OCI-LY1 (cell line): Measurements from ENCODE around the gene LCN15.
"Not testable (repeated sequence)": the region's sequence is repeated elsewhere in the genome, so short reads cannot be mapped to it uniquely, and the experiment has no call there.

Experiments used
- H2AFZ ChIP-seq: fragments of 200-600 bp; sonication (generic), shearing (Covaris generic); 2 replicates; pipeline ENCODE4 v1.6.0; 2014; ENCODE audit warnings: antibody characterized with exemption, mild to moderate bottlenecking, low read length
- H3F3A ChIP-seq: fragments of 200-600 bp; sonication (generic), shearing (Covaris generic); 2 replicates; pipeline ENCODE4 v1.6.0; 2014; ENCODE audit warnings: mild to moderate bottlenecking, antibody characterized with exemption, low read length, moderate library complexity; ENCODE audit not compliant: insufficient read depth
- H3K27ac ChIP-seq: fragments of 200-600 bp; sonication (generic); 2 replicates; pipeline ENCODE4 v1.5.1; 2014; ENCODE audit warnings: low read length, mixed run types, mild to moderate bottlenecking, low read depth; ENCODE audit not compliant: poor library complexity, severe bottlenecking
- H3K27me3 ChIP-seq: fragments of 200-600 bp; sonication (generic); 2 replicates; pipeline ENCODE4 v1.6.0; 2014; ENCODE audit warnings: antibody characterized with exemption, mild to moderate bottlenecking, low read length, moderate library complexity; ENCODE audit not compliant: insufficient read depth
- H3K36me3 ChIP-seq: fragments of 200-600 bp; sonication (generic); 2 replicates; pipeline ENCODE4 v1.6.1; 2014; ENCODE audit warnings: mild to moderate bottlenecking, antibody characterized with exemption, low read length, moderate library complexity, mixed read lengths; ENCODE audit not compliant: insufficient read depth
- H3K4me1 ChIP-seq: fragments of 200-600 bp; sonication (generic); 2 replicates; pipeline ENCODE4 v1.5.1; 2014; ENCODE audit warnings: mild to moderate bottlenecking, low read length, moderate library complexity; ENCODE audit not compliant: insufficient read depth, severe bottlenecking
- H3K4me2 ChIP-seq: fragments of 200-600 bp; sonication (generic), shearing (Covaris generic); 2 replicates; pipeline ENCODE4 v1.6.1; 2014; ENCODE audit warnings: low read length
- H3K4me3 ChIP-seq: fragments of 200-600 bp; sonication (generic); 2 replicates; pipeline ENCODE4 v1.5.1; 2014; ENCODE audit warnings: low read length, low read depth, mild to moderate bottlenecking, mixed read lengths; ENCODE audit not compliant: poor library complexity, severe bottlenecking
- H3K79me2 ChIP-seq: fragments of 200-600 bp; shearing (Covaris generic); 2 replicates; pipeline ENCODE4 v1.6.1; 2016; ENCODE audit warnings: mixed run types, low read length, mixed read lengths; ENCODE audit not compliant: insufficient read depth
- H3K9ac ChIP-seq: fragments of 200-600 bp; sonication (generic), shearing (Covaris generic); 2 replicates; pipeline ENCODE4 v1.6.1; 2014; ENCODE audit warnings: mild to moderate bottlenecking, low read length, mixed read lengths
- H3K9me2 ChIP-seq: fragments of 200-600 bp; sonication (generic), shearing (Covaris generic); 2 replicates; pipeline ENCODE4 v1.6.1; 2014; ENCODE audit warnings: low read depth, mild to moderate bottlenecking, low read length, mixed read lengths
- H3K9me3 ChIP-seq: fragments of 200-600 bp; shearing (Covaris generic); 2 replicates; pipeline ENCODE4 v1.6.1; 2014; ENCODE audit warnings: low read length, mixed read lengths
- H4K20me1 ChIP-seq: fragments of 200-600 bp; sonication (generic), shearing (Covaris generic); 2 replicates; pipeline ENCODE4 v1.6.0; 2016; ENCODE audit warnings: mild to moderate bottlenecking, low read length; ENCODE audit not compliant: insufficient read depth
- CTCF ChIP-seq: fragments of 200-600 bp; sonication (generic), shearing (Covaris generic); IDR thresholded peaks from 2 replicates; pipeline ENCODE4 v1.5.1; 2017; ENCODE audit warnings: mild to moderate bottlenecking, antibody characterized with exemption, low read length, moderate library complexity, mixed read lengths
- EZH2 ChIP-seq: fragments of 200-600 bp; sonication (generic), shearing (Covaris generic); IDR thresholded peaks from 2 replicates; pipeline ENCODE4 v1.8.0; 2017; ENCODE audit warnings: borderline replicate concordance, mixed run types, mild to moderate bottlenecking, antibody characterized with exemption, low read length, moderate library complexity, mixed read lengths

The LCN15 gene

DNA sequence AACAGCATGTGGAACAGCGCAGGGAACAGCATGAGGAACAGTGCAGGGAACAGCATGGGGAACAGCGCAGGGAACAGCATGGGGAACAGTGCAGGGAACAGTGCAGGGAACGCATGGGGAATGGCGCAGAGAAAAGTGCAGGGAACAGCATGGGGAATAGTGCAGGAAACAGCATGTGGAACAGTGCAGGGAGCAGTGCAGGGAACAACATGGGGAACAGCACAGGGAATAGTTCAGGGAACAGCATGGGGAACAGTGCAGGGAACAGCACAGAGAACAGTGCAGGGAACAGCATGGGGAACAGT, 8.2 kb downstream of the LCN15 start:
- H2AFZ ChIP-seq: no peak overlapping the region
- no peaks in the 10 kb centered on the region for H3K79me2 ChIP-seq
- H3K4me2 ChIP-seq: no peak overlapping the region
- H3F3A ChIP-seq: no peaks in the 10 kb centered on the region
- no peak for TF ChIP-seq EZH2
- TF ChIP-seq CTCF: no peak
- no peak overlapping the region for H3K27ac ChIP-seq
- H3K9ac ChIP-seq: no peak overlapping the region
- H3K27me3 ChIP-seq: peaks cover 46% of the 10 kb centered on the region; the same call in 1 of the 2 replicates
- H3K9me3 ChIP-seq: peaks cover 13% of the 10 kb centered on the region
- H3K9me2 ChIP-seq: no peaks in the 10 kb centered on the region
- H3K4me1 ChIP-seq: no peaks in the 10 kb centered on the region
- no peaks in the 10 kb centered on the region for H4K20me1 ChIP-seq
- no peak overlapping the region for H3K4me3 ChIP-seq
- peaks cover 2% of the 10 kb centered on the region; the same call in 1 of the 2 replicates for H3K36me3 ChIP-seq

DNA sequence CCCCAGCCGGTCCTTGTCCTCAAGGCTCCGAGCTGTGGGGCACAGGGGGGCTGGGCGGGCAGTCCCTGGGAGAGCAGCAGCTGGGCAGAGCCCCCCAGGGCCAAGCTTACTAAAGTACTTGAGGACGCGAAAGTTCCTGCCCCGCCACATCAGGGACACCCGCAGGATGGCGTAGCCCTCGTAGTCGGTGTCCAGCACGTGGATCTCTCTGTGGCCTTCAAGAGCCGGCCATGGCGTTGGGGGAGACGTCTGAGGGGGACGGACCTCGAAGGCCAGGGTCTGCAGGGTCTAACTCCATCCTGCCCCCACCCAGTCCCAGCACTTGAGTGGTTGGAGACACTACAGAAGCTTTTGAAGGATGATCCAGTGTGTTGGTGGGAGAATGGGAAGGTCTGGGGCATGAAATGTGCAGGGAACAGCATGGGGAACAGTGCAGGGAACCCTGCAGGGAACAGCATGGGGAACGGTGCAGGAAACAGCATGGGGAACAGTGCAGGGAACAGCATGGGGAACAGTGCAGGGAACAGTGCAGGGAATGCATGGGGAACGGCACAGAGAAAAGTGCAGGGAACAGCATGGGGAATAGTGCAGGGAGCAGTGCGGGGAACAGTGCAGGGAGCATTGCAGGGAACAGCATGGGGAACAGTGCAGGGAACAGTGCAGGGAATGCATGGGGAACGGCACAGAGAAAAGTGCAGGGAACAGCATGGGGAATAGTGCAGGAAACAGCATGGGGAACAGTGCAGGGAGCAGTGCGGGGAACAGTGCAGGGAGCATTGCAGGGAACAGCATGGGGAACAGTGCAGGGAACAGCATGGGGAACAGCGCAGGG, 8.8 kb downstream of the LCN15 start:
- H3K9ac ChIP-seq, H3K4me1 ChIP-seq, H3K4me2 ChIP-seq: not testable (repeated sequence)

GRCh38 chr9:136754626-136755301, 9.6 kb downstream of the LCN15 start:
- Histone ChIP-seq H4K20me1 (no peaks in the 10 kb centered on the region), H3K27me3 (peaks cover 43% of the 10 kb centered on the region; the same call in 1 of the 2 replicates), H3K79me2 (no peaks in the 10 kb centered on the region), H3K4me1 (no peaks in the 10 kb centered on the region), H3K9me2 (no peaks in the 10 kb centered on the region), H3F3A (no peaks in the 10 kb centered on the region), H3K27ac (no peak overlapping the region), H2AFZ (no peak overlapping the region), H3K9ac (no peak overlapping the region), H3K4me2 (no peak overlapping the region), H3K36me3 (peaks cover 2% of the 10 kb centered on the region; the same call in 1 of the 2 replicates), H3K4me3 (no peak overlapping the region), H3K9me3 (peaks cover 13% of the 10 kb centered on the region)
- TF ChIP-seq CTCF: no peak
- no peak for TF ChIP-seq EZH2

More for the DNA sequence above, 8.8 kb downstream of the LCN15 start:
- not testable (repeated sequence) for H3K9me2 ChIP-seq, H3K79me2 ChIP-seq, H3K27ac ChIP-seq, H4K20me1 ChIP-seq, H3K4me3 ChIP-seq, H3F3A ChIP-seq, H3K36me3 ChIP-seq, H2AFZ ChIP-seq
- Histone ChIP-seq H3K27me3 (peaks cover 47% of the 10 kb centered on the region; the same call in 1 of the 2 replicates), H3K9me3 (peaks cover 13% of the 10 kb centered on the region)
